ENCODE data around the gene DENND1A.

The DENND1A gene

DNA sequence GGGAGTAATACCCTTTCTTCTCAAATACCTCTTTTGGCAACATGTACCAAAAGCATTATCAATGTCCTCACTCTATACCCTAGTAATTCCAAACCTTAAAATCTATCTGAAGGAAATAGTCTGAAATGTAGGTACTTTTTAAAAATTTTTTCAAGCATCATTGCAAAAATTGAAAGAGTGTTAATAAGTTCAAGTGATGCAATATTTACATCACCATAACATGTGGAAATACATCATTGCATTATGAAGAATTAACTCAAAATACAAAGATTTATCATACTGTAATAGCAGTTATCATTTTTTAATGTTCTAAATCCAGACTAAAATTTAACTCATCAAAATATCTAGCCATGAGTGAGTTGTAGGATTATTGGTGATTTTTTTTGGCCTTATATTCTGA is 123.1 kb downstream of the DENND1A start:
- H3K4me1 Mint-ChIP-seq = no peaks in the 10 kb centered on the region
- no peak for ATAC-seq
- H3K9me3 Mint-ChIP-seq = no peaks in the 10 kb centered on the region
- no peaks in the 10 kb centered on the region for H3K36me3 Mint-ChIP-seq
- H3K4me3 Mint-ChIP-seq = no peak overlapping the region
- H3K27ac Mint-ChIP-seq = no peak overlapping the region
- H3K27me3 Mint-ChIP-seq = no peaks in the 10 kb centered on the region

DNA sequence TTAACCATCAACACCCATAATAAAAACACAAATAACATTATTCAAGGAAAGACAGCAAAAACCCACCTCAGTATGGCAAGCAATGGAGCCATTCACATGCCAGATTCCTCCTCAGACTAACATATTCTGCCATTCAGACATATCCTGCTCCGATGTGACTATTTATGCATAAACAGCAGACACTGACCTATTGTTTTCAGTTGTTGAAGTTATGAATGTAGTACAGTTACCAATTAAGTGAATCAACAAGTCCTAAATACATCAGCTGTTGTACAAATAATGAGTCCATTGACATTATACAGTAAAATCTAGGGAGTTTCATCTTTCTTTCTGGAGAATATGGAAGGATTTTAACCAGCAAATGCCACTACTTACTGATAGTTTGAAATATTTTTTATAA is 131.7 kb downstream of the DENND1A start:
- Mint-ChIP-seq H3K4me3 (no peak overlapping the region), H3K27me3 (no peaks in the 10 kb centered on the region), H3K4me1 (peaks cover 12% of the 10 kb centered on the region), H3K9me3 (no peaks in the 10 kb centered on the region), H3K36me3 (no peaks in the 10 kb centered on the region), H3K27ac (no peak overlapping the region)
- ATAC-seq = no peak

DNA sequence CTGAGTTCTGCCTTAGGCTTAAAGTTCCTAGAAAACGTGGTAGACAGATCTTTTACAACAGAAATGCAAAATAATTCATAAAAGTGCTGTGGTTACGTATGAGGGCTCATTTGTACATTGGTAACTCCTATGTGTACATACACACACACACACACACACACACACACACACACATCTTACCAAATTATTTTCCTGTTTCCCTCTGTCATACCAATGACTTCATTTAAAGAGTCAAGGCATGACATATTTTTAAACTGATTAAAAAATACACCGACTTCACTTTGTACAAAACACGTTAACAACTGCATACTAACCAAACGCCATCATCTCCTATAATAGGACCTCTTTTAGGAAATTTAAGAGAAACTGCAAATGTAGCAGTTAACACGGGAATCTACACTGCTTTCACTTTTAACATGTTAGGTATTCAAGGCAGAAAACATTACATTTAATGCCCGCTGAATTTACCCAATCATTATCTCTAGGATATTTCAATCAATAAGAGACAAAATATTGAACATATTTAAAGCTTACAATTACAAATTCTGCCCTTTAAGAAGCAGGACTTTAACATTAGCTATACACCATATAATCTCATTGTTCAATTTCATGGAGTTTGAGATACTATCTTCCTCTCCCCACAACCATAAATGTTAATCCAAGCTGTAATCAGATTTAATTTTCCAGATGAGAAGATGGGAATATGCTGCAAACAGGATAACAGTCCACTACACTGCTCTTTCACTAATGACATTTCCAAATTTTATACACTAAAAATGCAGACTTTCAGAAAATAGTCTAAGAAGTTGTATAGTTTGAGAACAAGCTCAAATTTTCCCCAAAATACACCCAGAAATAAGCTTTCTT is 133.1 kb downstream of the DENND1A start:
- H3K4me3 Mint-ChIP-seq = peak overlapping the region; percentile 60
- peaks cover 12% of the 10 kb centered on the region for H3K4me1 Mint-ChIP-seq
- H3K36me3 Mint-ChIP-seq = peaks cover 9% of the 10 kb centered on the region
- no peak for ATAC-seq
- no peaks in the 10 kb centered on the region for H3K27me3 Mint-ChIP-seq
- H3K9me3 Mint-ChIP-seq = no peaks in the 10 kb centered on the region
- H3K27ac Mint-ChIP-seq = peak overlapping the region; percentile 41

DNA sequence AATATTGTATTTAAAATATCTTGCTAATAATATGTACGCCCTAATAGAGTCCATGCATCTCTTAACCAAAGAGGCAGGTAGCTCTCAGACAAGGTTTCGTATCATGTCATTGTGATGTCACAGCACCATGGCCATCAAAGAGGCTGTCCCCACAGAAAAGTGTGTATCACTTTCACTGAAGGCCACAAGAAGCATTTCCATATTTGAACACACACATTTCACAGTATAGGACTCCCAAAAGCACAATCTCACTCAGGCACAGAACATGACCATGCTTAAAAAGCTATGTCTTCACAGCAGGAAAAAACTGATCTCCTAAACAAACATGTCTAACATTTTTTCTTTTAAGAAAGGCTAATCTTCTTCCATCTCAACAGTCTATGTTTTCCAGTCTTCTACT is 133.8 kb downstream of the DENND1A start:
- no peak for ATAC-seq

DNA sequence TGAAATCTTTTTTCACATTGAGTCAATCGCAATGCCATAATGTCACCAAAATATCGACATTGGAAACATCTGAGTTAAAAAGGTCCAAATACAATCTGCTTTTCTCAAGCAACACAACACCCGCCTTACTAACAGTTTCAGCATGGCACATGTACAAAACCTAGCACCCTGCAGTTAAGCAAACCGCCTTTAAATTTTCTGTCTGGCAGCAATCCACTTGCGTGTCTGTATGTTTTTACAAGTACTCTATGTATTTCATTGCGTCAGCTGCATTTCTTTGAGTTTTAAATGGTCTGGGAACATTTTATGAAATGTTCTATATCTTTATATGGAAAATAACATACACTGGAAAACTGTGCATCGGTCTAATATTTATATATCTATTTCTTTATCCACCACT is 134.6 kb downstream of the DENND1A start:
- Mint-ChIP-seq H3K9me3 (no peaks in the 10 kb centered on the region), H3K27me3 (no peaks in the 10 kb centered on the region), H3K36me3 (peaks cover 11% of the 10 kb centered on the region), H3K27ac (no peak overlapping the region), H3K4me1 (peaks cover 12% of the 10 kb centered on the region), H3K4me3 (no peak overlapping the region)
- ATAC-seq = no peak

More for the DNA sequence above, 133.8 kb downstream of the DENND1A start:
- Mint-ChIP-seq H3K4me1 (peaks cover 12% of the 10 kb centered on the region), H3K9me3 (no peaks in the 10 kb centered on the region), H3K4me3 (no peak overlapping the region), H3K27ac (no peak overlapping the region), H3K36me3 (peaks cover 11% of the 10 kb centered on the region), H3K27me3 (no peaks in the 10 kb centered on the region)

DNA sequence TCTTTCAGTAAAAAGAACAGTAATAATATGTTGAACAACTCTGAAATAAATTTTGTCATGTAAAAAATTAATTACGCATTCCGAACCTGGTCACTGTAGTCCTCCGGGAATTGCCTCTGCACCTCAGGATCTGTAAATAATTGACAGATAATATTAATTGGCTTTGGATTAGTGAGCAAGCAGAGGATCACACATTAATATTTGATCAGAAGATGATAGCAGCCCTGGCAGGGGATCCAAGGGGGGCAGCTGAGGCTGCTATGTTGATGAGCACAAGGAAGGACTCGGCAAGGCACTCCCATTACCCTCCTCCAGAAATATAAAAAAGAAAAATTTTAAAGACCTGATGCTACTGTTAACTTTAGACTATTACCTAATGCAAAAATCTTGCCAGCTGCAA is 137.4 kb downstream of the DENND1A start:
- H3K27me3 Mint-ChIP-seq = no peaks in the 10 kb centered on the region
- H3K36me3 Mint-ChIP-seq = peaks cover 11% of the 10 kb centered on the region
- no peaks in the 10 kb centered on the region for H3K9me3 Mint-ChIP-seq
- no peak for ATAC-seq
- H3K4me1 Mint-ChIP-seq = peaks cover 12% of the 10 kb centered on the region
- no peak overlapping the region for H3K27ac Mint-ChIP-seq
- no peak overlapping the region for H3K4me3 Mint-ChIP-seq

- H3K27ac Mint-ChIP-seq = no peak overlapping the region
- H3K36me3 Mint-ChIP-seq = peaks cover 17% of the 10 kb centered on the region
- no peaks in the 10 kb centered on the region for H3K27me3 Mint-ChIP-seq
- no peak overlapping the region for H3K4me3 Mint-ChIP-seq
- H3K4me1 Mint-ChIP-seq = no peaks in the 10 kb centered on the region
- ATAC-seq = no peak
- no peaks in the 10 kb centered on the region for H3K9me3 Mint-ChIP-seq
These were observed 140.2 kb downstream of the DENND1A start for GRCh38 chr9:123789554-123790292.

DNA sequence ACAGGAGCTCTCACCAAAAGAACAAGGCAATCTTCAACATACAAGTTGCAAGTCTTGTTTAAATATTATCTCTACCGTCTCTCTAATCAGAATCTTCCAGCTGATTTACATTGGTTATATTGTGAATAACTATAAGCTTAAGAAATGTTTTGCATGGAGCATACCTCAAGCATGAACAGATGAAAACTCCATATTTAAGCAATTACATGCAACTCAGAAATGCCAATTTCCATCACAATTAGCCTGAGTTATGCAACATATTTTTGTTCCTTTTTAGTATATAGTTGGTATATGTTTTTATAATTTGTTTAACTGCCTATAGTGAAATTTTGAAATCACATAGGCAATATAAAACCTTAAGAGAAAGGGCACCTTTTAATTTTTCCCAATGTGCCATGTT is 142.5 kb downstream of the DENND1A start:
- H3K4me3 Mint-ChIP-seq = no peak overlapping the region
- ATAC-seq = no peak
- H3K4me1 Mint-ChIP-seq = no peaks in the 10 kb centered on the region
- peaks cover 22% of the 10 kb centered on the region for H3K36me3 Mint-ChIP-seq
- no peak overlapping the region for H3K27ac Mint-ChIP-seq
- no peaks in the 10 kb centered on the region for H3K27me3 Mint-ChIP-seq
- H3K9me3 Mint-ChIP-seq = no peaks in the 10 kb centered on the region

DNA sequence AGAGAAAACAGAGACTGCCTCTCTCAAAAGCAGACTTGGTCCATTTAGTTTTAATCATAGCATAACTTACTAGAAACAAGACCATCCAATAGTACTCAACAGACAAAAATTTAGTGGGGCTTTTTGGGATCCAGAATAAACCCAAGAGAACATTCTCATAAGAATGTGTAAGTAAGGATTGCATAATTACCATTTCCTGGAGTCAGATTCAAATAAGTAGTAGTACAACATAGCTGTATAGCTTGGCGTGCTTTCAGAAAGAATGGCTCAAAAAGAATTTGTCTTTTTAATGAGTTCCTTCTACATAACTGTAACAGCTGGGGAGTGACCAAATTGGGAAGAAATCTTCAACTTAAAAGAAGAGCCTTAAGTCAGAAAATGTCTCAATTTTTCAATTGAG is 145.4 kb downstream of the DENND1A start:
- no peak overlapping the region for H3K27ac Mint-ChIP-seq
- H3K27me3 Mint-ChIP-seq = no peaks in the 10 kb centered on the region
- no peak overlapping the region for H3K4me3 Mint-ChIP-seq
- H3K4me1 Mint-ChIP-seq = no peaks in the 10 kb centered on the region
- ATAC-seq = no peak
- H3K36me3 Mint-ChIP-seq = peaks cover 14% of the 10 kb centered on the region
- H3K9me3 Mint-ChIP-seq = no peaks in the 10 kb centered on the region

DNA sequence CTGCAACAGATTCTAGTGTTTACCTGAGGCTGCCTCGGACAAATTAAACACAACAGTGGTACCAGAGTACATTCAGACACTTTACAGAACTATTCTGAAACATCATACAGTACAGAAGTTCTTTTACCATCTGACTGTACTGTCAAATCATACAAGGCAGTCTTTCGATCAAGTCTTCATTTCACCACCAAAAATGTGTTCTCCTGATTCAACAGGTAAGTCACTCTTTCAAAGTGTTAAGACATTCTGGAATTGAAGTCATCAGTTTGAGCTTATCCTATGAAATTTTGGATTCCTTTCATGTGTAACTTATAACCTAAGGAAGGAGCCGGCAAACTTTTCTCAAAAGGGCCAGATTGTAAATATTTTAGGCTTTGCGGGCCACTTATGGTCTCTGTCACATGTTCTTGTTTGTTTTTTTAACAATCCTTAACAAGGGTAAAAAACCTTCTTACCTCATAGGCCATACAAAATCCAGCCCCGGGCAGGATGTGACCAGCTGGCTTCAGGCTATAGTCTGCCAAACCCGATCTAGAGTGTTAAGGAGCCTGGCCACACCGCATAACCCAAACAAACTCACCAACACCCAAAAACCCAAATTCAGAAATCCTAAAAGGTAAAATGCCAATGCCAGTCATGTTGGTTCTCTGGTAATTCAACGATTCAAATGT is 151.6 kb downstream of the DENND1A start:
- Mint-ChIP-seq H3K4me3 (no peak overlapping the region), H3K4me1 (peaks cover 9% of the 10 kb centered on the region), H3K9me3 (no peaks in the 10 kb centered on the region), H3K27ac (no peak overlapping the region), H3K36me3 (peaks cover under 1% of the 10 kb centered on the region), H3K27me3 (no peaks in the 10 kb centered on the region)
- no peak for ATAC-seq

GRCh38 chr9:123776708-123777537 is 153.0 kb downstream of the DENND1A start:
- H3K4me1 Mint-ChIP-seq = peaks cover 9% of the 10 kb centered on the region
- no peaks in the 10 kb centered on the region for H3K27me3 Mint-ChIP-seq
- no peaks in the 10 kb centered on the region for H3K9me3 Mint-ChIP-seq
- H3K36me3 Mint-ChIP-seq = no peaks in the 10 kb centered on the region
- no peak overlapping the region for H3K27ac Mint-ChIP-seq
- H3K4me3 Mint-ChIP-seq = no peak overlapping the region
- ATAC-seq = no peak

DNA sequence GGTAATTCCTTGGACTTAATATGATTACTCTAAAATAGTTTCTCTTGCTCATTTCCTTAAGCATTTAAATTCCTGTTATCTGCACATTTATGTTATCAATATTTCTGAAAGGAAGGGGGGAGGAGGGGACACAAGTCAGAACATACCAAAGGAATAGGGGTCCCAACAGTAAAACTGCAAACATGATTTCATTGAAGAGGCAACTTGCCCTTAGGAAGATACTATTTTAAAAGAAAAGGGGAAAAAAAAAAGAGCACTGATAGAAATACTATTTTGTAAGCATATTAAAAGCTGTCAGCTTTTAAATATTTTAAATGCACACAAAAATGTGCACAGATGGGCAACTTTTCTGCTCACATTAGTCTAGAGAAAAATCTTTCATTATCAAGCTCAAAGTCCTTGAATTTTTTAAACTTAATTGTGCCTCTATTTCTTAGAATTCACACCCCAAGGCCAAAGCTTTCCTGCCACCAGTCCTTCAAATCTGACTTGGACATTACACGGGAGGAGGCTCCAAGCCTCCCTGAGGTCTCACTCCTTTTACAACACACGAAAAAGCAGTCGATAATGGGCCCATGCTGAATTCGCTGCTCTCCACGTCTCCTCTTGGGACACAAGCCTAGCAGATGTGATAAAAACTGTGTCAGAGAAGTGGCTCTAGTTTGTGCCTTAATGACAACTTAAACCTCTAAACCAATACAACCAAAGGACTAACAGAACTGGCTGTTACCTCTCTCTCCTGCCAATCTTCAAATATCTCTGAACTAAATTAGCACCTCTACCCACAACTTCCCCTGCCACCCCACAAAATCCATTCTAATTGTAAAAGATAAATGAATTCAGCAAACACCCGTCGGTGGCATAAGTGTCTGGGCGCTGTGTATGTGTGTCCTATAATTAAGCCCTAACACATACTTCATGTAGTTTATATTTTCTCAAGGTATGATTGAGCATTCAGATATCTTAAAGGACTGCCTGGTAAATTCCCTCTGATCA is 154.3 kb downstream of the DENND1A start:
- Mint-ChIP-seq H3K27me3 (no peaks in the 10 kb centered on the region), H3K4me3 (no peak overlapping the region), H3K9me3 (no peaks in the 10 kb centered on the region), H3K4me1 (peaks cover 9% of the 10 kb centered on the region), H3K27ac (no peak overlapping the region), H3K36me3 (no peaks in the 10 kb centered on the region)
- no peak for ATAC-seq

DNA sequence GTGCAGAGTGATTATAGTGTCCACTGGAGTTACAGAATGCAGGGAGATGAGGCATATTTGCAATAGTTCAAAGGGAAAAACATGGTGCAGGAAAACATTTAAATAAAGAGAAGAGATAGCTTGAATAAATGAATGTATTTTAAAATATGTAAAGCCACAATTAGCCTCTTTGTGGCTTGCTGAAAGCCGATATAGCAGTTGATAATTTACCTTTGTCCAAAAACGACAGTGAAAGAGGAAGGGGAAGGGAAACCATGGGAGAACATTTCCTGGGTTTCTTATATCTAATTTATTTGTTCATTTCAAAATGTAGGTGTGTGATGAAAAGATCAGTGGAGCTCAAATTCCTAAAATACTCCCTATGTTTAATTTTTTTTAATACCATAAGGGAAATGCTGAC is 156.1 kb downstream of the DENND1A start:
- ATAC-seq = no peak
- Mint-ChIP-seq H3K27me3 (no peaks in the 10 kb centered on the region), H3K4me1 (peaks cover 23% of the 10 kb centered on the region)

DNA sequence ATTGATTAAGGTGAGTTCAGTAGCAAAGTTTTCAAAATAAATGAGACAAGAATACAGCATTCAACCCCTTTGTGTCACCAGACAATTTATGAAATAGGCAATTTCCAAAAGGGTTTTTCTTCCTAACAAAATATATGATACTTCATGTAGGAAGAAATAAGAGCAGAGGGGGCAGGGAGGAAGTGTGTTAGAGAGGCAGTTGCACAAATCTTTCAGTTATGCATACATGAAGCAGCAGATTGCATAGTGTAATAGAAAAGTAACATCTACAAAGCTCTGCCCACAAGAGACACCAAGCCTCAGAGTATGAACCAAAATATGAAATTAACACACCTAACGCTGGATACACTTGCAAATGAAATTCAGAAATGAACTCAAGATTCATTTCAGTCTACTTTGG is 157.0 kb downstream of the DENND1A start:
- Mint-ChIP-seq H3K27ac (no peak overlapping the region), H3K9me3 (no peaks in the 10 kb centered on the region), H3K27me3 (no peaks in the 10 kb centered on the region), H3K36me3 (peaks cover 5% of the 10 kb centered on the region), H3K4me3 (no peak overlapping the region), H3K4me1 (peaks cover 23% of the 10 kb centered on the region)
- ATAC-seq = no peak

More for the DNA sequence above, 156.1 kb downstream of the DENND1A start:
- Mint-ChIP-seq H3K27ac (no peak overlapping the region), H3K9me3 (no peaks in the 10 kb centered on the region), H3K36me3 (peaks cover 5% of the 10 kb centered on the region), H3K4me3 (no peak overlapping the region)
